Memory B cell (primary cell): ENCODE measurements around the gene SHCBP1L.

ENCODE experiments used
- ATAC-seq: fragments of 150-1000 bp; cut with Tn5 transposase; 2 replicates; pipeline ENCODE4 v1.10.0; 2021; ENCODE audit warnings: low read depth, mild to moderate bottlenecking, moderate library complexity
- DNase-seq, 2 donors: peaks; one replicate each; pipeline ENCODE4 v3.0.0; 2022; ENCODE audit warnings: low spot score in 2 of 2
- H3K27ac Mint-ChIP-seq: one replicate; pipeline ENCODE4 v1.8.0; 2022; ENCODE audit warnings: mild to moderate bottlenecking, moderate library complexity, mixed read lengths
- H3K27me3 Mint-ChIP-seq: one replicate; pipeline ENCODE4 v1.8.0; 2022; ENCODE audit warnings: mixed read lengths
- H3K36me3 Mint-ChIP-seq: one replicate; pipeline ENCODE4 v1.8.0; 2022; ENCODE audit warnings: mild to moderate bottlenecking, mixed read lengths
- H3K4me1 Mint-ChIP-seq: one replicate; pipeline ENCODE4 v1.8.0; 2022; ENCODE audit warnings: mixed read lengths
- H3K4me3 Mint-ChIP-seq: one replicate; pipeline ENCODE4 v1.8.0; 2022; ENCODE audit warnings: mild to moderate bottlenecking, moderate library complexity, mixed read lengths
- H3K9me3 Mint-ChIP-seq: one replicate; pipeline ENCODE4 v1.8.0; 2022; ENCODE audit warnings: mixed read lengths

SHCBP1L gene

DNA sequence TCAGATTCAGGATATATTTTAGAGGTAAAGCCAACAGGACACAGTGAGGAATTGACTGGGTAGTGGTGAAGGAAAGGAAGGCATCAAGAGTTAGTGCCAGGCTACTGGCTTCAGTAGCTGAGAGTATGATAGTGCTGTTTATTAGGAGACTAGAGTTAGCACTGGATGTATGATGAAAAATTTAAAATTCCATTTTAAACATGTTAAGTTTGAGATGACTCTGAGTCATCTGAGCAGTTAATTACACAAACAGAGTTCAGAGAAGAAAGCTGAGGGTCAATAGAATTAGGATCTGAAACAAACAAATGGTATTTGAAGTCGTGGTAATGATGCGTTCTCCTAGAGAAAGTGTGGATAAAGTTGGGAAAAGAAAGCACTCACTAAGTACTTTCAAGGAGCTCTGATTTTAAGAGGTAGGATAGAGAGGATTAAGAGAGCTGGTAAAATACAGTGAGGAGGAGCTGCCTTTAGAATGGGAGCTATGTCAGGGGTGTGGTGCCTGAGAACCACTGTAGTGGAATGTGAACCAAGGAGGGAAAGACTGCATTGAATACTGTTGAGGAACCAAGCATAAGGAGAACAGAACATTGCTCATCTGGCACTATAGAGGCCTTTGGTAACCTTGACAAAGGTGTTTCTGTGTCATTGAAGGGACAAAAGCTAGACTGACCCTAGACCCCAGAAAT, 21.7 kb upstream of the SHCBP1L start:
- H3K27me3 Mint-ChIP-seq: no peaks in the 10 kb centered on the region
- no peaks in the 10 kb centered on the region for H3K4me1 Mint-ChIP-seq
- ATAC-seq (no peak), DNase-seq (no peak)
- no peak overlapping the region for H3K4me3 Mint-ChIP-seq
- H3K9me3 Mint-ChIP-seq: no peaks in the 10 kb centered on the region
- H3K27ac Mint-ChIP-seq: no peak overlapping the region
- H3K36me3 Mint-ChIP-seq: no peaks in the 10 kb centered on the region

DNA sequence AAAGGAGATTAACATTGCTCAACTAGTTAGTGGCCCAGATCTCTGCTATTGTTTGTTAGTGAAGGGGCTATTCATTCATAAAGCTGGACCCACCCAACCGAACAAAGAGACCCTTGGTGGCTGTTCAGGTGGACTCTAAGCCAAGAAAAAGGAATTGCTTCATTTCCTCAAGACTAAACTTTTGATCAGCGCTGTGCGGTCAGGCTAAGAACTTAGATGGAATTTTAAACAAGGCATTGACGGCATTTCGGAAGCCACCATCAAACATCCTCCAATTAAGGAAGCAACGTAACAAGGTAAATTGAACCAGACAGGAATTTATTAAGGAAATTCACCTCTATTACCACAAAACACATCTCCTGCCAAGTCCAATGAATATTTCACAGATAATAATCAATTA, 19.9 kb upstream of the SHCBP1L start:
- Mint-ChIP-seq H3K36me3 (no peaks in the 10 kb centered on the region), H3K27me3 (no peaks in the 10 kb centered on the region), H3K4me3 (no peak overlapping the region), H3K9me3 (no peaks in the 10 kb centered on the region), H3K27ac (no peak overlapping the region), H3K4me1 (no peaks in the 10 kb centered on the region)
- DNase-seq (no peak), ATAC-seq (no peak)

DNA sequence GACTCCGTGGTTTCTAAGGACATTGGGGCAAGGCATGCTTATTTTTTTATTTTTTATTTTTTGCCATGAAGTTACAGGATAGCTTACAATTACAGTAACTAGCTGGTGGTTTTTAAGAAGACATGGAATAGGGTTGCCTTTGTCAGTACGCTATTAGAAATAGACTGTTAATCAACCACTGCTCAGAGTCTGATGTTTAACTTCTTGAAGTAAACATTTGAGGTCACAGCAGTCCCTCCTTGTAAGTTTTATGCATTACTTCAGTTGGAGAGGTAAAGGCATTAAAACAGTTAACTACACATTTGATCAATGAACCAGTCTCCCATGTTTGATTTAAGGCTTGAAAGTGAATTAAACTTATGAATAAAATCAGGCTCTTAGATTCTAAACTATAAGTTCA, 19.3 kb upstream of the SHCBP1L start:
- no peaks in the 10 kb centered on the region for H3K4me1 Mint-ChIP-seq
- DNase-seq (no peak), ATAC-seq (no peak)
- no peaks in the 10 kb centered on the region for H3K36me3 Mint-ChIP-seq
- no peak overlapping the region for H3K4me3 Mint-ChIP-seq
- H3K27me3 Mint-ChIP-seq: no peaks in the 10 kb centered on the region
- no peak overlapping the region for H3K27ac Mint-ChIP-seq
- no peaks in the 10 kb centered on the region for H3K9me3 Mint-ChIP-seq

DNA sequence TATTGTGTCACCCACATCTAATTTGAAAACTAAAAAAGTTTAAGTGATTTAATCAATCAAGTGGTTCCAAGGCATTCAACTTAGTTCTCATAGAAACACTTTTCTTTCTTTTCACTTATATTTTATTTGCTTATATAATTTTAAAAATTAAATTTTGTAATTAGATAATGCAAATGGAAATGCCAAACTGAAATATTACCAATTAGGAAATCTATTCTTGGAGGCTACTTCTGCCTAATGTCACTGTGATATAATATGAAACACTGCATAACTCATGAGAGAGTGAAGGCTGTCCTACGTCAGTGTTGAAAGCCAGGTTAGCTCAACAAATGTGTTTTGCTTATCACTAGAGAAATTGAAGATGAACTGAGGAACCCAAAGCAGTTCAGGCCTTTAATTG, 18.3 kb upstream of the SHCBP1L start:
- H3K4me3 Mint-ChIP-seq: no peak overlapping the region
- no peaks in the 10 kb centered on the region for H3K9me3 Mint-ChIP-seq
- no peak overlapping the region for H3K27ac Mint-ChIP-seq
- DNase-seq (no peak), ATAC-seq (no peak)
- no peaks in the 10 kb centered on the region for H3K27me3 Mint-ChIP-seq
- no peaks in the 10 kb centered on the region for H3K4me1 Mint-ChIP-seq
- H3K36me3 Mint-ChIP-seq: no peaks in the 10 kb centered on the region

DNA sequence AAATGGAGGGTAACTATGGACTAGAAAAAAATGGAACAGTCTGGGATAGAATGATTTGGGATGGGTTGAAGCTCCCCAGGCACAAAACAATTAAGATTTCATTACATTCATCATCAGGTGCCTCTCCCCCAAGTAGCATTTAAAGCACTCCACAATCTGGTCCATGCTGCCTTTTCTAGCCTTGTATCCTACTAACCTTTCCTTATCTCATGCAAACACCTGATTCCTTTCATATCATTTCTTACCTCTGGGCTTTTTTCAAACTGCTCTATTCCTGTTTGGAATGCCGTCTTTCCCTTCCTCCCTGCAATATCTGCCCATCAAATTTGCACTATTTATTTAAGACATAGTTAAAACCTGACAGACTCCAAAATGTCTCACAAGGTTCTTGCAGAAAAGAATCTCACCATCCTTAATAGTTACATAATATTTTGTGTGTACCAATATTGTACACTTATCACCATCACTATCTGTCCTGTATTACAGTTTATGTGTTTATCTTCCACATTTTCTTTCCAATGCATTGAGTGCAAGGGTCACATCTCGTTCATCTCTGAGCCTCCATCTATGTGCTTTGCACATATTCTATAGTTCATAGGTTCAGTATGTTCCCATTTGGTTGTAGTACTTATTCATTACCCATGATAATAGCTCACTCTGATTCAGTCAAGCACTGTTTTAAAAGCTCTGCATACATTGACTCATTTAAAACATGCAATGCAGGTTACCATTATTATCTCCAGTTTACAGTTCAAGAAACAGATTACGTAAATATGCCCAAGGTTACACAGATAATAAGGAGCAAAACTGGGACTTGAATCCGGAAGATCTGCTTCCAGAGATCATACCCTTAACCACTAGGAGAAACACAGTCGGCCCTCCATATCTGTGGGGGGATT, 16.1 kb upstream of the SHCBP1L start:
- DNase-seq (no peak), ATAC-seq (no peak)
- H3K4me1 Mint-ChIP-seq: no peaks in the 10 kb centered on the region
- H3K27ac Mint-ChIP-seq: no peak overlapping the region
- H3K36me3 Mint-ChIP-seq: no peaks in the 10 kb centered on the region
- no peaks in the 10 kb centered on the region for H3K9me3 Mint-ChIP-seq
- no peaks in the 10 kb centered on the region for H3K27me3 Mint-ChIP-seq
- no peak overlapping the region for H3K4me3 Mint-ChIP-seq

DNA sequence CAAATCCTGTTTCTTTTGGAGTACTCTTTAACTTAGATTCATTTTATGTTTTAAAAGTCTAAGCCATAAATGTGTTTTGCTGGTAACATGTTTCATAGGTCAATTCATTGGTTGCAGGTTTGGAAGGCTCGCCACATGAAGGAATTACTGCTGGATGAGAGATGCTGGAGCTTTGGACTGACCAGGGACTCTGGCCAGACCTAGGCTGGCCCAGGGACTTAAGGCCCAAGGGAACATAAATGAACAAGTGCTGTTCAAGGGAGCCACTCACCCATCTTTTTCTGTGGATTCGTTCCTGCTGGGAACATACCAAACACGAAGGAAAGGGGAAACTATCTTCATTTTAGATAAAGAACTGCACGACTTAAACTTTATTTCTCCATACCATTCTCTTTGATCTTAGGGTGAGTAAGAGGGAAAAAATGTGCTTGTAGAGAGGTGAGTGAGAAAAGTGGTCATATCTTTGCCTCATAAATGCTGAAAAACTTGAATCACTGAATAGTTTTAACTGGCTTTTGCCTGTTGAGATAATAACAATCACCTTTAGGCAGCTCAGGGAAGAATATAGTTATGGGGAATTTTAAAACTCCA, 15.3 kb upstream of the SHCBP1L start:
- ATAC-seq: no peak
- DNase-seq: no peak
- Mint-ChIP-seq H3K36me3 (no peaks in the 10 kb centered on the region), H3K27ac (no peak overlapping the region), H3K4me3 (no peak overlapping the region), H3K9me3 (no peaks in the 10 kb centered on the region), H3K27me3 (no peaks in the 10 kb centered on the region), H3K4me1 (no peaks in the 10 kb centered on the region)

DNA sequence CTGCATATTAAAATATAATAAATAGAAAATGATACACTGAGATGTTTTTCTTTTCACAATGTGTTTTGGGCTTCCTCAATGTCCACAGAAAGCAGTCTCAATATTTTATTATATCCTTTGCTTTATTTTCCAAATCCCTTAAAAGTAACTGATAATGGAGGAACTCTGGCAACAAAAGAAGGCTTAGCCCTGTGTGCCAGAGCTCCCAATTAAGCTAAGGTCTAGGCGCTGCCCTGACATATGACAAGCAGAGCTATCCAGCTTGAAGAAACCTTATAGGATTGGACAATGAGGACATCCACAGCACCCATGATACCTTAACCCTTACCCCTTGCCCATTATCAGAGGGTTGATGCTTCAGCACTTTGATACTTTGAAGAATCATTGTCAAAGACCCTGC, 12.9 kb upstream of the SHCBP1L start:
- Mint-ChIP-seq H3K4me1 (peaks cover 8% of the 10 kb centered on the region), H3K9me3 (no peaks in the 10 kb centered on the region), H3K4me3 (no peak overlapping the region), H3K27me3 (no peaks in the 10 kb centered on the region), H3K27ac (no peak overlapping the region), H3K36me3 (no peaks in the 10 kb centered on the region)
- DNase-seq (no peak), ATAC-seq (no peak)

DNA sequence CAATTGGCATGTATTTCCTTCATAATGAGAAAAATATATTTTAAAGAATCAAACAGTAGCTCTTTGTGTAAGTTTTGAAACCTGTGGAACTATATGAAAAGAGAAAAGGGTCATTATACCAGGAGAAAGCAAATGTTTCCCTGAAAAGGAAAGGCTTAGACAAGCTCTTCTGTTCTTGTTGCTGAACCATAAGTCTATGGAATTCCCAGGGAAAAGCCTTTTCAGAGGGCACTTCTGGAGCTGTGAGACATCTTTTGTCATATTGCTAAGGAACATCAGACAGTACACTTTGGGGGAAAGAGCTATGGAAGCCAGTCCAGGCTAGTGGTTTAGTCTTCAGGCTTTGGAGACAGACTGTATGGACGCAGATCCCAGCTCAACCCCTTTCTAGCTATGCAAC, 12.1 kb upstream of the SHCBP1L start:
- H3K9me3 Mint-ChIP-seq: no peaks in the 10 kb centered on the region

DNA sequence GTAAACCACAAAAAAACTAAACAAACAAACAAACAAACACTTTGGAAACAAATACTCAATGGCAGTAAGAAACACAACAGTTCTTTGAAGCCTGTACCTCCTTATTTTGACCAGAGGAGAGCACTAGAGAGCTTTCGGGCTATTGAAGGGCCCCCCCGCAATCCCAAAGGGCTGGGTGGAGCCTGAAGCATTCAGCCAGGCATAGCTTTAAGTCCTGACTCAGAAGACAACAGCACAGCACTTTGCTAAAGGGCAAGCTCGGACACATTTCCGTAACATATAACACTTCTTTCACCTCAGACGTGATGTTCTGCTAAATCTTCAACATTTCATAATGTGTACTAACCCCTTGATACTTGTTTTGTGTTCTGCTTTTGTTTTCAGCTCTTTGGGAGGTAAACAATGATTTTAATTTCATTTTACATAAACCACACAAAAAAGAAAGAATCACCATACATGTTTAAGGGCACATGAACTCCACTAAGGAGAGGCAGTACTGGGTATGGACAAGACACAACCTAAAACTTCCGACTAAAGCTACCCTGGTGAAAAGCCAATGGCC, 9.7 kb upstream of the SHCBP1L start:
- Mint-ChIP-seq H3K27ac (no peak overlapping the region), H3K4me1 (peaks cover 8% of the 10 kb centered on the region), H3K27me3 (no peaks in the 10 kb centered on the region), H3K36me3 (no peaks in the 10 kb centered on the region), H3K4me3 (peak overlapping the region; percentile 59), H3K9me3 (no peaks in the 10 kb centered on the region)
- peak; percentile 100 for ATAC-seq
- peak; percentile 23 to 33 for DNase-seq

More for the DNA sequence above, 12.1 kb upstream of the SHCBP1L start:
- H3K27ac Mint-ChIP-seq: no peak overlapping the region
- H3K36me3 Mint-ChIP-seq: no peaks in the 10 kb centered on the region
- DNase-seq: no peak
- H3K4me1 Mint-ChIP-seq: peaks cover 8% of the 10 kb centered on the region
- no peaks in the 10 kb centered on the region for H3K27me3 Mint-ChIP-seq
- no peak for ATAC-seq
- no peak overlapping the region for H3K4me3 Mint-ChIP-seq

DNA sequence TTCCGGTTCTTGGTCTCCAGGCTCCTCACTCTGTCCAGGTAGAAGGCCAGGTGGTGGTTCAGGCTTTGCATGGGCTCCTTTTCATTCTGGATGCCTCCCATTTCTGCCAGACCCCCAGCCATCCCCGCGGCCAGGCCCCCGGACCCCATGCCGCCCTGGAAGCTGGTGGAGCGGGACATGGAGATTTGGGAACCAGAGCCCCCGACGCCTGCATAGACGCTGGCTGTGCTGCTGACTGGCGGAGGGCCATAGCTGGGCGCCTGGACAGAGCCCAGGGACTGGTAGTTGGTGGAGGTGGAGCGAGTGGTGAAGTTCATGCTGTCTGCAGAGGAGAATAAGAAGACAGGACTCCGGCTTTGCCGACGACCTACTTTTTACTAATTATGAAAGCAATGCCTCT, 7.1 kb upstream of the SHCBP1L start:
- Mint-ChIP-seq H3K4me1 (peaks cover 8% of the 10 kb centered on the region), H3K27me3 (peaks cover 3% of the 10 kb centered on the region), H3K27ac (no peak overlapping the region), H3K36me3 (no peaks in the 10 kb centered on the region), H3K9me3 (no peaks in the 10 kb centered on the region), H3K4me3 (no peak overlapping the region)
- ATAC-seq (no peak), DNase-seq (no peak)

DNA sequence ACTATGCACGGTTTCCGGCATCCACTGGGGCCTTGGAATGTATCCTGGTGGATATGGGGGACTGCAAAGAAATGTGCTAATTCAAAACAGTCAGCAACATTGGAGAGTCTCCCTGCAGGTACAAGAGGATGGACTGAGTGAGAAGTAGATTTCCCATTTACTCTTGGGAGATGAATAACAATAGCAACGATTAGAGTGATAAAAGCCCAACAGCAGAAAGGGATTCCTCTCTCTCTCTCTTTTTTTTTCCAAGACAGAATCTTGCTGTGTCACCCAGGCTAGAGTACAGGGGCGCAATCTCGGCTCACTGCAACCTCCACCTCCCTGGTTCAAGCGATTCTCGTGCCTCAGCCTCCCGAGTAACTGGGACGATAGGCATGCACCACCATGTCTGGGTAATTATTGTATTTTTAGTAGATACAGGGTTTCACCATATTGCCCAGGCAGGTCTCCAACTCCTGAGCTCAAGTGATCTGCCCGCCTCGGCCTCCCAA, 5.0 kb upstream of the SHCBP1L start:
- Mint-ChIP-seq H3K4me1 (peaks cover 6% of the 10 kb centered on the region), H3K36me3 (no peaks in the 10 kb centered on the region), H3K27me3 (peaks cover 3% of the 10 kb centered on the region), H3K27ac (no peak overlapping the region), H3K9me3 (no peaks in the 10 kb centered on the region), H3K4me3 (no peak overlapping the region)
- no peak for DNase-seq
- no peak for ATAC-seq

DNA sequence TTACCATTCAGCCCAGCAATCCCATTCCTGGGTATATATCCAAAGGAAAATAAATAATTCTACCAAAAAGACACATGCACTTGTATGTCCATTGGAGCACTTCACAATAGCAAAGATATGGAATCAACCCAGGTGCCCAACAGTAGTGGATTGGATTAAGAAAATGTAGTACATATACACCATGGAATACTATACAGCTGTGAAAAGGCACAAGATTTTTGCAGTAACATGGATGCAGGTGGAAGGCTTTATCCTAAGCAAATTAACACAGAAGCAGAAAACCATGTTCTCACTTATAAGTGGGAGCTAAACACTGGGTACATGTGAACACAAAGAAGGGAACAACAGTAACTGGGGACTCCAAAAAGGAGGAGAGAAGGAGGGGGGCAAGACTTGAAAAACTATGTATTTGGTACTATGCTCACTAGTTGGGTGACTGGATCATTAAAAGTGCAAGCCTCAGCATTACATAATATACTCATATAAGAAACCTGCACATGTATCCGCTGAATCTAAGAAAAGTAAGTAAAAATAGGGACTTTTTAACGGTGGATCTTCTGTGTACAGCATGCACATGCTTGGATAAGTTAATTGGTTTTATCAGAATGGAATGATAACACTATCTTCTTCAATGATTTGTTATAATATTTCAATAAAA, 3.9 kb upstream of the SHCBP1L start:
- Mint-ChIP-seq H3K36me3 (no peaks in the 10 kb centered on the region), H3K27me3 (peaks cover 5% of the 10 kb centered on the region), H3K4me1 (no peaks in the 10 kb centered on the region), H3K4me3 (no peak overlapping the region), H3K9me3 (no peaks in the 10 kb centered on the region), H3K27ac (no peak overlapping the region)
- ATAC-seq (no peak), DNase-seq (no peak)

DNA sequence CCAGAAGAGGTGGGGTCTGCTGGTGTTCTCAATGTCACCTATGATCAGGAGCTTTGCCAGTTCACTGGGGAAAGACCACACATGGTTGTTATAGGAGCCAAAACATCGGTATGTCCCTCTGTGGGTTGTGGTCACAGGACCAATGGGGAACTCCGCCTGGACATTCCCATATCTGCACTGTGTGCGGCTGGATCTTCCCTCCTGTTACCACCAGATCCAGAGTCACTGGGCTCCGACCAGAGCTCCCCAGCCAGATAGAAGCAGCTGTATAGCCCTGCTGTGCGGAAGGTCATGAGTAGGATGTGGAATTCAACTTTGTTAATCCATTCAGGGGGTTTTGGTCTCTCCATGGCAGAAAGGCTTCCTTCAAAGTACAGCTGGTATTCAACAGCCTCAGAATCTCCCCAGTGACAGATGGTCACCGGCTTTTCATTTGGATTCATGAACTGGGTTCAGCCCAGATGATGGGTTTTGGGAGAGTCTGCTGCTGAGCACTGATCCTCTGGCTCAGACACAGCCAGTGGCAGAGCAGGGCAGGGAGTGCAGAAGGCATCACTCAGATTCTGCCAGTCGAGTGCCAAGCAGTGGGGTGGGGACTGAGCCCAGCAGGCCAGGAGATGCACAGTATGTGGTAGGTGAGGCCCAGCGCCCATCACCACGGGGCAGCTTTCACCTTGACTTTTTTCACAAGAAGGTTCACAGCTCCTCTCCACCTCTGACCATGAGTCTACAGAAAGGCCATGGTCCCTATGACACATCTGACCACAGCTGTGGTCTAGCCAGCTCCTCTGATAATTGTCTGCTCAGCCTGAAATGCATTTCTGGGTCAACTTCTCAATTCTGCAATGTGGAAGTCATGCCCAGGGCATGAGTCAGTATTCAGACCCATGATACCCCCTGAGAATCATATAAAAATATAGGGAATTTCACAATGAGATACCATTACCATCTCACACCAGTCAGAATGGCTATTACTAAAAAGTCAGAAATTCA, 2.9 kb upstream of the SHCBP1L start:
- H3K27me3 Mint-ChIP-seq: peaks cover 5% of the 10 kb centered on the region

More for the DNA sequence above, 2.9 kb upstream of the SHCBP1L start:
- DNase-seq (no peak), ATAC-seq (no peak)
- no peak overlapping the region for H3K27ac Mint-ChIP-seq
- H3K9me3 Mint-ChIP-seq: no peaks in the 10 kb centered on the region
- no peaks in the 10 kb centered on the region for H3K4me1 Mint-ChIP-seq
- no peak overlapping the region for H3K4me3 Mint-ChIP-seq
- H3K36me3 Mint-ChIP-seq: no peaks in the 10 kb centered on the region
